SK-N-SH treated with all-trans-retinoic acid at 6 μM for 48 hours (cell line): ENCODE results near the gene CCDC188.

Source experiments
- BACH2 ChIP-seq: fragments of 250-450 bp; sonication (Bioruptor Pico); IDR thresholded peaks from 2 replicates; pipeline ENCODE4 v1.9.0; 2021; ENCODE audit warnings: mild to moderate bottlenecking, borderline replicate concordance
- ISL1 ChIP-seq: fragments of 250-450 bp; sonication (Bioruptor Pico); IDR thresholded peaks from 2 replicates; pipeline ENCODE4 v2.1.2; 2022; ENCODE audit warnings: mild to moderate bottlenecking, moderate library complexity
- ZC3H10 ChIP-seq: fragments of 250-450 bp; sonication (Bioruptor Pico); IDR thresholded peaks from 2 replicates; pipeline ENCODE4 v1.5.1; 2021; ENCODE audit warnings: mild to moderate bottlenecking, moderate library complexity

GRCh38 chr22:20115691-20116375 lies 35.0 kb downstream of the CCDC188 start, which contains the start of gene RANBP1:
- no peak for TF ChIP-seq ISL1 (CRISPR knock-in tag)
- no peak for TF ChIP-seq ZC3H10 (CRISPR knock-in tag)
- TF ChIP-seq BACH2 (CRISPR knock-in tag), result no peak
